ENCODE results near the gene TRIM33.
"Not testable (repeated sequence)": the region's sequence is repeated elsewhere in the genome, so short reads cannot be mapped to it uniquely, and the experiment has no call there.

Gene TRIM33

DNA sequence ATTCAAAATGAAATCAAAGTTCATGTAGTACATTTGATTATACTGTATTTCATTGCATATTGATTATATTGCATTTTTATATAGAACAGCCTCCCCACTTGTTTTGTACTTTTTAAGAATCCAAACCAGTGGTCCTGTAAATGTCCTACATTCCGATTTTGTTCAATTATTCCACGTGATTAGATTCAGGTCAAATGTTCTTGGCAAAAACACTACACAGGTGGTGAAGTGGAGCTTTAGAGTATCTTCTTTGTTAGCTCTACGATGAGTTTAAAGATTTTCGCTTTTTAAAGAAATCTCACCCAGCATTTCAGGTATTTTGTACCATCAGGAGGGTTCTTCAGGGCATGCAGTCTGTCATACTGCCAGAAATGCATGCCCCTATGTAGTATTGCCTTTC is 120.6 kb downstream of the TRIM33 start:
- no peak for DNase-seq

DNA sequence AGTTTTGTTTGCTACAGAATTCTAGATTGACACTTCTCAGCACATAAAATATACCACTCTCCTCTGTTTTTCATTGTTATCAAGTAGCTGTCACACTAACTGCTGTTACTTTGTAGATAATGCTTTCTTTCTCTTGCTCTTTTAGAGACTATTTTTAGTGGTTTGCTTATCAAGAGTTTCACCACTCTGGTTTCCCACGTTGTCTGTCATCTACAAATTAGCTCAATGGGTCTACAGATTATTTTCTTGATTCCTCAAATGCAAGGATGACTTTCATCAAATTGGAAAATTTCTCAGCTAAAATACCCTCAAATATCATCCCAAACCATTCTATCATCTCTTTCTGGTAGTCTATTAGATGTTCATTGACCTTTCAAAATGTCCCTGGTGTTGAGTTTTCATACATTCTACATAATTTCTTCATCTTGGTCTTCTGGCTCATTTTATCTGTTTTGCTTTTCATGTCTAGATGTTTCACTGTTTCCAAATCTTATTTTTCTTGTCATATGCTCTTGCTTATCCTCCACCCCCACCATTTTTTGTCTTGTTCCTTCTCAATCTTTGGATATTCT is 122.5 kb downstream of the TRIM33 start:
- DNase-seq, result no peak

GRCh38 chr1:114387585-114387984 is 123.4 kb downstream of the TRIM33 start:
- not testable (repeated sequence) for DNase-seq

DNA sequence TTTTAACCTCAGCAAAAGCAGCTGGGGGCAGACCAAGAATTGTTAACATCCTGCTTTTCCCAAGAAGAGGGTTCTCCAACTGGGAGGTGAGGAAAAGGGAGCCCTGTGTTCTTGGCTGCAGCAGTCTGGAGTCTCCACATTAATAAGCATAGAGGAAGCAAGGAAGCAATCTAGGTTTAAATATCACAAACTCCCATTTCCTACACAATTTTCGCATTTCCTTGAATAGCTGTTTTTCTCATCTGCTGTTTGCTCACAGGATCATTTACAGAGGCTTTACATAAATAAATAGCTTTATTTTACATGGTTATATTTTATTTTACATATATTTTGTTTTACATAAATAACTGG is 124.0 kb downstream of the TRIM33 start:
- no peak for DNase-seq

DNA sequence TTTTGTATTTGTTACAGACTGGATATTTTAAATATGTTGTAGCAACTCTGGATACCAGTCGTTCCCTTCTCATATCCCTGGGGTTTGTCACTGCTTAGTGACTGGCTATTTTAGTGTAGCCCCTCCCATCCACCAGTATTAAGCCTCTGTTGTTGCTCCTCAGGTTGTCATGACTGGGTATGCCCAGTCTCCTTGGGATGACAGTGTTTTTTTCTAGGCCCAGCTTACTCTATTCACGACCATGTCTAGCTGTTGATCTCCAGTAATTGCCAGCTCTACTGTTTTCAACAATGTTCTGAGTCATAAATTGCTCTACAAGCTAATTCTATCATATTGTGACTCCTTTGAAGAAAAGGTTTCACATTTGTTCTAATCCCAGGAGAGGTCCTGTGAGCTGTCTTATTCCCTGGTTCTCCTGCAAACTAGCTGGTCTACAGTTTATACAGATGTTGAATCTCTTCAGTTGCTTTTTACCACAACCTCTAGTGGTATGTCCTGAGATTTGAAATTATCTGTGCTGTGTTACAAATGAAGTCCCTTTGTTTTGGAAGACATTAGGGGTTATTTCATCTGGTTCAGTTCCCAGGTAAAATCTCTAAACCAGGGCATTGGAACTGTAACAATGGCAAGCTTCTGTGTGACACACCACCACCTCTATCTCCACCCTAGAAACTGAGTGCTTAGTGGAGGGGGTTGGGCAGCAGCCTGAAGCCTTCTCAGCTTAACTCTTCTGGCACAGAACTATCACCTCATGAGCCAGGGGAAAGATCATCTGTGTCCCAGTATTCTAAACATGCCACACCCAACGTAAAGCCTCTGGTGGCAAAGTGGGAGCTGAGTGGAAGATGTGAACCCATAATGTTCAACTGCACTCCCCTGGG is 124.6 kb downstream of the TRIM33 start:
- DNase-seq, result no peak

GRCh38 chr1:114384922-114385321 is 126.1 kb downstream of the TRIM33 start:
- DNase-seq, result no peak

- DNase-seq, result no peak
These were observed 131.0 kb downstream of the TRIM33 start for GRCh38 chr1:114379987-114380386.

DNA sequence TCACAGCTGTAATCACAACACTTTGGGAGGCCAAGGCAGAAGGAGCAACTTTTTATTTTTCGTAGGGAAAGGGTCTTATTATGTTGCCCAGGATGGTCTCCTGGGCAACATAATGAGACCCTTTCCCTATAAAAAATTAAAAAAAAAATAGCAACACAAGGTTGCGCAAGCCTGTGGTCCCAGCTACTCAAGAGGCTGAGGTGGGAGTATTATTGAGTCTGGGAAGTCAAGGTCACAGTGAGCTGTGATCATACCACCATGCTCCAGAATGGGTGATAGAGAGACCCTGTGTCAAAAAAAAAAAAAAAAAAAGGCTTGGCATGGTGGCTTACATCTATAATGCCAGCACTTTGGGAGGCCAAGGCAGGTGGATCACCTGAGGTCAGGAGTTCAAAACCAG is 131.6 kb downstream of the TRIM33 start:
- DNase-seq, result no peak

GRCh38 chr1:114377356-114377755 is 133.6 kb downstream of the TRIM33 start:
- DNase-seq, result no peak

DNA sequence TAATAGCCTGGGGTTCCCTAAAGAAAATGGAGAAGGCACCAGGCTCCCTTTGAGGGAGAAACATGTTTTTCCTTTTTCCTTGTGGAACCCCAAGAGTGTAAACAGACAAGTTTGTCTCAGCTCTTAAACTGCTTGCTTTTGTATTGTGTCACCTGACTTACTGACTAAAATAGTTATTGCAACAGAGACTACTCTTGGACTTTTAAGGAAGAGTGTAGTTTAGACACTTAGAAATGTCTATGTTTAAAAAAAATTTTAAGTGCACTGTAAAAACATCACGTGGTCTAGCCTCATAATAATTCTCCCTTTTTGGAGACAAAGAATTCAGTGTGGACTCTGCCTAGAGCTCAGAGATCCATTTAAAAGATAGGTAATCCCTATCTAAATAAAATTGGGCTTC is 141.1 kb downstream of the TRIM33 start:
- DNase-seq, result no peak

- not testable (repeated sequence) for DNase-seq
These were observed 141.6 kb downstream of the TRIM33 start for GRCh38 chr1:114369266-114369919.

GRCh38 chr1:114368560-114369255 is 142.3 kb downstream of the TRIM33 start:
- DNase-seq, result no peak

DNA sequence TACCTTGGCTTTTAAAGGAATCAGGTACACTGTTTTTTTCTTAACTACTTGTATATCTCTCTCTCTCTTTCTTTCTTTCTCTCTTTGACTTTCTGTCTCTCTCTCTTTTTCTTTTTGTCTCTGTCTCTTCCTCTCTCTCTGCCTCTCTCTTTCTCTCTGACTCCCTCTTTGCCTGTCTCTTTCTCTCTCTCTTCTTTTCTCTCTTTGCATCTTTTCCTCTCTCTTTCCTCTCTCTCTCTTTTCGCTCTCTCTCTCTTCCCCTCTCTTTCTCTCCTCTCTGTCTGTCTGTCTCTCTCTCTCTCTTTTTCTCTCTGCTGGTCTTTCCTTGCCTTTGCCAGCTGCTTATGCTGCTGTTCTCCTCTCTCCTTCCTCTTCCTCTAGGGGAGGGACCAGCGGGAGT is 143.2 kb downstream of the TRIM33 start:
- DNase-seq, result no peak

GRCh38 chr1:114363230-114363629 is 147.8 kb downstream of the TRIM33 start:
- DNase-seq, result not testable (repeated sequence)

GRCh38 chr1:114359791-114360190 is 151.2 kb downstream of the TRIM33 start:
- no peak for DNase-seq

DNA sequence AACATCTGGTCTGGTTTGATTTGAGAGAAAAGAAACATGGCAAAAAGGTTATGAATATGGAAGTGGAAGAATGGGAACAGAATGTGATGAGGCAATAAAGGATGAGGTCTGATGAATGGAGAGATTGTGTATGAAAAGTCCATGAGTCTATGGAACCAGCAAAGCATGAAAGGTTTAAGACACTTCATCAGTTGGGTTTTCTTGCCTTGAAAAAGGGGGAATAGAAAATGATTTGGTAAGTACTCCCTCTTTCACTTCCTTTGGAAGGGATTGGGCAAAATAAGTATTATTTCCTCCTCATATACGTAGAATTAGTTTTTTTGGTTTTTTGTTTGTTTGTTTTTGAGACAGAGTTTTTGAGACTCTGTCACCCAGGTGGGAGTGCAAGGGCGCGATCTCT is 155.8 kb downstream of the TRIM33 start:
- DNase-seq, result no peak

GRCh38 chr1:114353262-114353661 is 157.7 kb downstream of the TRIM33 start:
- DNase-seq, result peak; percentile 21

- peak; percentile 56 for DNase-seq
These were observed 158.2 kb downstream of the TRIM33 start for GRCh38 chr1:114352797-114353196.

DNA sequence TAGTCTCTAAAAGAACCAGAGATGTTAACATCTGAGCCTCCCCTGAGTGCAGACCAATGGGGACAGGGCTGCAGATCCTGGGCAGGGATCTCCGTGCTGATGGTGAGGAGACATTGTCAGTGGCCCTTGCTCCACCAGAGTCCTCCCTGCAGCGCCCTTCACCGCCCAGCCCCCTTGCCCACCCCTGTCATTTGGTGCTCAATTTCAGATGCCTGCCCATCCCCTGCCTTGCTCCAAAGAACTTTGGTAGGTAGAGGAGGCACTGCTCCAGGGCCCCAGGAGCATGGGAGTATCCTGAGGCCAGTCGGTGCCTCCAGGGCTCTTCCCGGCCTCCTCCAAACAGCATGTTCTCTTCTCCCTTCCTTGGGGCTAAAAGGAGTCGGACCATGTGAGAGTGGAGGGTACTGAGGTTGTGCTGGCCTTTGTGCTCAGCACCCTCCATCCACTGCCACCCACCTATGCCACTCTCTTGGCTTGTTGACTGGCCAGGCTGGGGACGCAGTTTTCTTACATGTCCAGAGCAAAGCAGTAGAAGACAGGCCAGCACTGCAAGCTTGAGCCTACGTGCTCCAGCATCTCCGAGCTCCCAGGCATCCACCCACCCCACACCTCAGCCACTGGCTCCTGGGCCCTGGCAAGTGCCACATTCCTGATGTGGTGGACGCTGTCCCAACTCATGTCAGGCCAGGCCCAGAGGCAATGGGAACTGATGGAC is 160.1 kb downstream of the TRIM33 start:
- no peak for DNase-seq

- DNase-seq, result no peak
These were observed 161.0 kb downstream of the TRIM33 start for GRCh38 chr1:114349891-114350605.

DNA sequence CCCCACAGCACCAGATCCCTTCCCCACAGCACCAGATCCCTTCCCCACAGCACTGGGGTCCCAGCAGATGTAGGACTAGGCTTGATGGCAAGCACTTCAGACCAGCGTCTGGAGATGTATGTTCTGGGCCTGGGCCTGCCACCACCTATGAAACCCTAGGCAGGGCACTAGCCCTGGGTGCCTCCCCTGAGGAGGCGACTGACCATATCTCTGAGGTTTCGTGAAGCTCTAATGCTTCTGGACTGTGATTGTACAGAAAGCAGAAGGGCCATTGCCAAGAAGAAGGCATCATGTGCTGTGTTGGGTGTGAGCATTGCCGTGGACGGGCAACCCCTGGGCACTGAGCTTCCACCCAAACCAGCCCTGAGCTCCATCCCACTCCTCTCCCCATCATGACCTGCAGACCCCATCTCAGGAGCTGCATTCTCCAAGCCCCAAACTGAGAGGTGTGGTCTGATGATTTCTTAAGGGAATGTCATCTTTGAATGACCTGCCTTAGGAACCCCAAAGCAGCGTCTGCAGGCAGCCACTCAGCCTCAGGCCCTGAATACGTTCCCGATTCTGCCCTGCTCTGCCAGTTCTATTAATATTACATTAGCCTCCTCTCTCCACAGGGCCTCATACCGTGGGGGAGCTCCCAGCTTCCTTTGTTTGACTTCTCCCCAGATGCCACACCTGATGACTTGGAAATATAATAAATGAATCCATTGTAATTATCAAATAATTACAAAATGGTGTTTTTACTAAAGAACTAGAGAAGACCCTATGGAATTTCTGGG is 163.4 kb downstream of the TRIM33 start:
- DNase-seq, result peak; percentile 19

Data from retina (tissue), 1 donor.